Adrenal gland (tissue), 12 donors: Measurements from ENCODE around the gene CTLA4. TPM values are rescaled to one million over a fixed set of nuclear protein-coding genes. Genes with fewer than 3 reads are reported as not detected.

Experiments used
- DNase-seq, 7 donors: peaks; one replicate each; pipeline ENCODE4 v3.0.0-alpha.2; 2019 to 2020
- H3K27ac ChIP-seq, 5 donors: fragments of 200-600 bp; sonication (generic) in 4 of 5; 1 replicate in 3 of 5; 2 replicates in 2 of 5; pipeline versions ENCODE4 v1.5.1 to v1.8.0; 2016 to 2020; ENCODE audit warnings: mild to moderate bottlenecking in 1 of 5
- H3K27me3 ChIP-seq: fragments of 200-600 bp; 2 replicates; pipeline ENCODE4 v1.8.0; 2021
- H3K36me3 ChIP-seq, 2 donors: fragments of 200-600 bp; replicated peaks in 1 of 2; 1 replicate in 1 of 2; 2 replicates in 1 of 2; pipeline versions ENCODE4 v1.5.1 to v1.8.0; 2018 to 2022
- H3K4me1 ChIP-seq, 2 donors: fragments of 200-600 bp; replicated peaks in 1 of 2; 1 replicate in 1 of 2; 2 replicates in 1 of 2; pipeline versions ENCODE4 v1.5.1 to v1.8.0; 2018 to 2021
- H3K4me3 ChIP-seq, 4 donors: fragments of 200-600 bp; sonication (generic) in 3 of 4; one replicate each; pipeline ENCODE4 v1.5.1; 2016 to 2018
- H3K9me3 ChIP-seq, 3 donors: fragments of 200-600 bp; sonication (generic) in 1 of 3; replicated peaks in 1 of 3; 1 replicate in 2 of 3; 2 replicates in 1 of 3; pipeline versions ENCODE4 v1.5.1 to v1.8.0; 2016 to 2021
- CTCF ChIP-seq, 6 experiments: fragments of 450-650 bp in 4 of 6; fragments of 200-600 bp in 2 of 6; sonication (generic) in 1 of 6; IDR thresholded peaks; 1 replicate in 5 of 6; 2 replicates in 1 of 6; pipeline versions ENCODE4 v1.5.1 to v1.8.0; 2016 to 2021; ENCODE audit warnings: antibody characterized with exemption in 6 of 6, mild to moderate bottlenecking in 2 of 6, moderate library complexity in 1 of 6
- POLR2A ChIP-seq, 2 donors: fragments of 450-650 bp; IDR thresholded peaks; one replicate each; pipeline ENCODE4 v1.6.1; 2017; ENCODE audit warnings: antibody characterized with exemption in 2 of 2, mild to moderate bottlenecking in 2 of 2, moderate library complexity in 1 of 2
- WGBS, 4 donors: extraction: QIAGEN DNeasy Blood & Tissue Kit in 2 of 4; methylation state at CpG; one replicate each; pipeline versions ENCODE4 v1.1.5 to v1.1.7; 2013 to 2017; 5-methylcytosine and 5-hydroxymethylcytosine counted together
- intact Hi-C, 2 donors: fragments of 100-400 bp; cut with DNase I; formaldehyde crosslinking; loops; one replicate each; pipeline versions ENCODE4 v1.14.1 to v1.15.0; 2022 to 2023
- polyA plus RNA-seq, 3 donors: library from polyadenylated mRNA; stranded (reverse); fragments of 200-250 nt in 2 of 3; fragments of 350-450 nt in 1 of 3; fragmentation: Illumina TruSeq in 1 of 3; extraction: RNeasy Lipid Tissue Mini Kit (QIAGEN cat#74804) in 1 of 3; gene quantifications; one replicate each; pipeline ENCODE4 v1.2.3, GENCODE V29; 2013 to 2014
- total RNA-seq, 9 donors: library from RNA; depleted of rRNA in 4 of 9; stranded (reverse); fragments of >200 nt in 4 of 9; fragments of 120-200 nt in 1 of 9; fragmentation: NEBNext Ultra II Directional in 1 of 9; extraction: Animal tissue kit (Norgen Biotek cat#: 25700) in 1 of 9; gene quantifications; one replicate each; pipeline versions ENCODE4 v1.1.0 to v1.2.4, GENCODE V29; 2013 to 2023
- donor health status: healthy with polysubstance abuse.
- donor health status: Bipolar disorder and iron deficiency.
- donor health status: DM: yes; HTN: yes; CAD: no.
- donor health status: DM: no; HTN: no; CAD: no.
- donor health status: DM: no; HTN: no; CAD: no.
- donor health status: DM: yes; HTN: yes; CAD: no.

The CTLA4 gene
- total and polyA plus RNA-seq, 12 donors, result 0.03 to 0.50 (median 0.10) TPM; not detected in 8

GRCh38 chr2:203840655-203841205 lies 26.8 kb upstream of the CTLA4 start:
- no peak for TF ChIP-seq POLR2A (IDR thresholded peaks at IDR 0.05)
- no peak for TF ChIP-seq CTCF (IDR thresholded peaks at IDR 0.05)
- intact Hi-C loops, result no loop called here
- H3K36me3 ChIP-seq, result no peaks in the 10 kb centered on the region
- H3K9me3 ChIP-seq, result no peaks in the 10 kb centered on the region
- DNase-seq, result no peak
- no peak overlapping the region for H3K27ac ChIP-seq
- no peak overlapping the region for H3K4me3 ChIP-seq
- 71 to 87% (median 76%) methylated on average over 5 of the region's 5 CpGs for WGBS, 4 donors
- no peaks in the 10 kb centered on the region for H3K27me3 ChIP-seq
- no peaks in the 10 kb centered on the region for H3K4me1 ChIP-seq

GRCh38 chr2:203841654-203842053 lies 25.9 kb upstream of the CTLA4 start:
- DNase-seq, result no peak
- intact Hi-C loops, result no loop called here
- Histone ChIP-seq H3K36me3 (no peaks in the 10 kb centered on the region), H3K9me3 (no peaks in the 10 kb centered on the region), H3K27me3 (no peaks in the 10 kb centered on the region), H3K4me1 (no peaks in the 10 kb centered on the region), H3K4me3 (no peak overlapping the region), H3K27ac (no peak overlapping the region)
- no peak for TF ChIP-seq CTCF (IDR thresholded peaks at IDR 0.05)
- no peak for TF ChIP-seq POLR2A (IDR thresholded peaks at IDR 0.05)
- WGBS, 4 donors, result 91 to 93% (median 91%) methylated on average over 5 of the region's 5 CpGs

GRCh38 chr2:203842373-203842772 lies 25.2 kb upstream of the CTLA4 start:
- Histone ChIP-seq H3K27ac (no peak overlapping the region), H3K4me3 (no peak overlapping the region), H3K9me3 (no peaks in the 10 kb centered on the region), H3K36me3 (no peaks in the 10 kb centered on the region), H3K27me3 (no peaks in the 10 kb centered on the region), H3K4me1 (no peaks in the 10 kb centered on the region)
- 61 to 76% (median 67%) methylated on average over 5 of the region's 5 CpGs for WGBS, 4 donors
- TF ChIP-seq CTCF (IDR thresholded peaks at IDR 0.05), result no peak
- TF ChIP-seq POLR2A (IDR thresholded peaks at IDR 0.05), result no peak
- no peak for DNase-seq
- intact Hi-C loops, result no loop called here

GRCh38 chr2:203846490-203847105 lies 21.0 kb upstream of the CTLA4 start:
- no peak overlapping the region for H3K27ac ChIP-seq
- WGBS, 4 donors, result 81 to 90% (median 85%) methylated on average over 8 of the region's 8 CpGs
- H3K9me3 ChIP-seq, result no peaks in the 10 kb centered on the region
- H3K4me1 ChIP-seq, result no peaks in the 10 kb centered on the region
- no peak for DNase-seq
- no peaks in the 10 kb centered on the region for H3K27me3 ChIP-seq
- H3K36me3 ChIP-seq, result no peaks in the 10 kb centered on the region
- intact Hi-C loops, result no loop called here
- no peak overlapping the region for H3K4me3 ChIP-seq
- TF ChIP-seq POLR2A (IDR thresholded peaks at IDR 0.05) (no peak), CTCF (IDR thresholded peaks at IDR 0.05) (no peak)
